Left kidney (tissue), 2 donors: ENCODE results near the gene INTS4. TPM values are rescaled to one million over a fixed set of nuclear protein-coding genes. Genes with fewer than 3 reads are reported as not detected.
A peak's percentile ranks its signal among the peaks of the same experiment; 100 is the strongest.
"Not testable (repeated sequence)": the region's sequence is repeated elsewhere in the genome, so short reads cannot be mapped to it uniquely, and the experiment has no call there.

Source experiments
- DNase-seq: peaks from one replicate; pipeline ENCODE4 v3.0.0-alpha.2; 2013
- polyA plus RNA-seq: library from polyadenylated mRNA; unstranded; fragments of 120-200 nt; gene quantifications from one replicate; pipeline ENCODE4 v1.2.1, GENCODE V29; 2013; ENCODE audit not compliant: insufficient read length

Gene INTS4
- polyA plus RNA-seq, 1 donor: 53.6 TPM

DNA sequence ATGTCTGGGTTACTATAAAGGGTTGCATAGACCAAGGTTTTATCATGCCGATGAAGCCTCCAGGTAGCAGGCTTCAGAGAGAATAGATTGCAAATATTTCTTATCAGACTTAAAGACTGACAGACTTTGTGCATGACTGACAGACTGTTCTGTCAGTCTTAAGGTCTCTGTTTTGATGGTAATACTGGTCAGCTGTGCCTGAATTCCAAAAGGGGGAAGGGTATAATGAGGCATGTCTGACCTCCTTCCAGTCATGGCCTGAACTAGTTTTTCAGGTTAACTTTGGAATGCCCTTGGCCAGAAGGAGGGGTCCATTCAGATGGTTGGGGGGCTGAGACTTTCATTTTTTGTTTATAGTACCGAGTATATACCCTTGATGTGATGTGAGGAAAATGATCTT lies 33.3 kb upstream of the INTS4 start:
- DNase-seq: no peak

DNA sequence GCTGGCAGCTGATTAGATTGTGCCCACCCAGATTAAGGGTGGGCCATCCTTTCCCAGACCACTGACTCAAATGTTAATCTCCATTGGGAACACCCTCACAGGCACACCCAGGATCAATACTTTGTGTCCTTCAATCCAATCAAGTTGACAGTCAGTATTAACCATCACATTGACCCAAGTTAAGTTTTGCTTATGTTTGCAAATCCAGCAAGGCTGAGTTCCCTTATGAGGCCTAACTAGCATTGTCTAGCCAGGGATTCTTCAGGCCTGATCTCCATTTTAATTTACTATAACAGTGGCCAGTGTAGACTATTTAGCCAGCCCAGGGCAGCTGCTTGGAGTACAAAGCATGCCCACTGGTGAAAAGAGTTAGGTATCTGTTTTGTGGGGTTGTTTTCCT lies 30.9 kb upstream of the INTS4 start:
- DNase-seq: no peak

DNA sequence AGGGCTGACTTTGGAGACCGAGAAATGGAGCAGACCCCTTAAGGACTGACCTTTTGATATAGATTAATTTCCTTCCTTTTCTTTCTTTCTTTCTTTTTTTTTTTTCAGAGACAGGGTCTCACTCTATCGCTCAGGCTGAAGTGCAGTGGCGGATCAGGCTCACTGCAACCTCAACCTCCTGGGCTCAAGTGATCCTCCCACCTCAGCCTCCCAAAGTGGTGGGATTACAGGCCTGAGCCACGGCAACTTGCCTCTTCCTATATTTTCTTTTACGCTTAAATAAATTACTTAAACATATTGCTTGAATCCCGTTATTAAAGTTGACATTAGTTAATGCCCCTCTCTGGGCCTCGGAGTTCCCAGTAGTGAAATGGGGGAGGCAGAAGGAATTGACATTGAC lies 29.0 kb upstream of the INTS4 start:
- DNase-seq: no peak

GRCh38 chr11:78022397-78023396 lies 28.2 kb upstream of the INTS4 start, which contains the start of gene KCTD14:
TSS of gene KCTD14 (minus strand) at chr11:78023276. CDS start at chr11:78023249, 27 bp downstream.
- DNase-seq: peak; percentile 60

GRCh38 chr11:78021611-78022010 lies 27.1 kb upstream of the INTS4 start:
- DNase-seq: no peak

GRCh38 chr11:78020246-78020645 lies 25.8 kb upstream of the INTS4 start:
- DNase-seq: peak; percentile 31

DNA sequence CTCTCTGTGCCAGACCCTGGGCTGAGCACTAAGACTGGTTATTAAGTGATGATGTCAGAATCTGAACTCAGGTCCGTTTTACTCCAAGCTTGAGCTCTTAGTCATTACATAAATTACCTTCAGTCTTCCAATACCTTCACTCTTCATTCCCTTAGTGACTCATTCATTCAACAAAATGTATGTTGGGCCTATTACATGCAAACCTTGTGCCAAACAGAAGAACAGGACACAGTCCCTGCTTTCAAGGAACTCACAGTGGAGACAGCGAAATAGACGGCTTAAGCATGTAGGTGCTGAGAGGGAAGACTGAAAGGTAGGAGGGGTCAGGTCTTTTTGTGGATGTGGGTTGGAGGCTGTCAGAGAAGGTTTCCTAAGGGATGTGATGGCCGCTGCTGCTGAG lies 25.3 kb upstream of the INTS4 start:
- DNase-seq: no peak

GRCh38 chr11:78015878-78016277 lies 21.4 kb upstream of the INTS4 start:
- DNase-seq: no peak

DNA sequence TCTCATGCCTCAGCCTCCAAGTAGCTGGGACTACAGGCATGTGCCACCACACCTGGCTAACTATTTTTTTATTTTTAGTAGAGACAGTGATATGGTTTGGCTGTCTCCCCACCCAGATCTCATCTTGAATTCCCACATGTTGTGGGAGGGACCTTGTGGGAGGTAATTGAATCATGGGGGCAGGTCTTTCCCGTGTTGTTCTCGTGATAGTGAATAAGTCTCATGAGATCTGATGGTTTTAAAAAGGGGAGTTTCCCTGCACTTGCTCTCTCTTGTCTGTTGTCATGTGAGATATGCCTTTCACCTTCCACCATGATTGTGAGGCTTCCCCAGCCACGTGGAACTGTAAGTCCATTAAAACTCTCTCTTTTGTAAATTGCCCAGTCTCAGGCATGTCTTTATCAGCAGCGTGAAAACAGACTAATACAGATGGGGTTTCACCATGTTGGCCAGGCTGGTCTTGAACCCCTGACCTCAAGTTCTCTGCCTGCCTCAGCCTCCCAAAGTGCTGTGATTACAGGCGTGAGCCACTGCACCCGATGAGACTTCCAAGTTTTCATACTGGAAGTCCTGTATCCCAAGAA lies 20.6 kb upstream of the INTS4 start:
- DNase-seq: not testable (repeated sequence)

GRCh38 chr11:78011301-78011700 lies 16.8 kb upstream of the INTS4 start:
- no peak for DNase-seq

DNA sequence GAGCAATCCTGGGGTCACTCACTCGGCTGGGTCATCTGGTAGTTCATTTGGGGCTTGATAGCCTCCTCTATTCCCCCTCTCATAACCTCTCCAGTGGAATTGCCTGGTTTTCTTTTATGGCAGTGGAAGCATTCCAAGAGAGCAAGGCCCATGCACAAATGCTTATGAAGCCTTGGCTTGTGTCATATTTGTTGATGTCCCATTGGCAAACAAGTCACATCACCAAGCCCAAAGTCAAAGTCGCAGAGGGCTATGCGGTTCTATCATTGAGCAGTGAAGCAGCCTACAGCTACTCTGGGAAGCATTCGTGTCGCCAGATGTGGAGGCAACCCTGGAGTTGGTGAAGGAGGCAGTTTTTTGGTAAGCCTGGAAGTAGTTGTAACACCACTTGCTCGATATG lies 16.3 kb upstream of the INTS4 start:
- DNase-seq: no peak

GRCh38 chr11:78010304-78010703 lies 15.8 kb upstream of the INTS4 start:
- no peak for DNase-seq

DNA sequence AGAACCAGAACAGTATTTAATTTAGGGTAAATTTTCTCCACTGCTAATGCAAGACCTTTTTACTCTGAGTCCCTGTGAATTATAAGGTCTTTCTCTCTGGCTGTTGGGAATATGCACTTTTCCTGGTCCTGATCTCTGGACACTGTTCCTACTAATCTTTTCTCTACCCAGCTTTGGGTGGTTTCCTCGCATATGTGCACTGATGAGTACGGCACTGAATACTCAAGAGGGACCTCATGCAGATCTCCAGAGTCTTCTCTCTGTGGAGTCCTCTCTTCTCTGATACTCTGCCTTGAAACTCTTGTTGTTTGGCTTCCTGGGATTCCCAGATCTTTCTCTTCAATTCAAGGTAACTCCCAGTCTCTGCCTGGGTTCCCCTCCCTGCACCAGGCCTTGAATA lies 14.6 kb upstream of the INTS4 start:
- no peak for DNase-seq

DNA sequence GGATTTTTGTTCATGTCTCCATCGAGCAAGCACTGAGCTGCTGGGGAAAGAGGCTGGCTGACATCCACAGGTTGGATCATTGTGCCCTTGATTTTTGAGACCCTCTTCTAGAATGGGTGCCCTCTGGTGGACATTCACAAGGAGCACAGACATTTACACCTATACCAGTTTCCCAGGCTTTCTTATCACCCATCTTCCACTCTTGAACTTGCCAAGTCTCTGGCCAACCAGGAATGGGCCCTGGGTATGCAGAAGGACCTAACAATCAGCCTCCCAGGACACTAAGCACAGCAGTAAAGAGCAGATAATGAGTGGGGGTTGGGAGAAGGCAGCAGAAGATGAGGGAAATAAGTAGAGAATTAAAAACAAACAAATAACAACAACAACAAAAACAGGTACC lies 5.7 kb upstream of the INTS4 start:
- no peak for DNase-seq

- DNase-seq: no peak
Observed at GRCh38 chr11:77999446-78000030, 5.1 kb upstream of the INTS4 start.

DNA sequence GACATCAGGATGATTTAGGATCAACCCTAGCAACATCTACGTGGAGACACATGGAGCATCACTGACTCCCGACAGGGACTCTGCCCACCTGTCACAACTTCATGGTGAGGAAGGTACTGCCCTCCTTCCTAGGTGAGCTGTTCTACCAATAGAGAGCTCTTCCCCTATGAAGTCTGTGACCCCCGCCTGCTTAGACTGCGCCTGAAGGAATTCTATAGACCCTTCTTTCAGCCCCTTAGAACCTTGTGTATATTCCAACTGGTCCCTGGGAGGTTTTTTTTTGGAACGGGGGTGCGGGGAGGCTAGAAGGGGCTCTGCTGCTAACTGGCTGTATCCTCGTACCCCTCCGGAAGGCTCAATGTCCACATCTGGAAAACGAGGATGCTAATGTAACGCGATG lies 566 bp downstream of the INTS4 start:
- DNase-seq: no peak

- DNase-seq: no peak
Observed at GRCh38 chr11:77990981-77991380, 3.5 kb downstream of the INTS4 start.

DNA sequence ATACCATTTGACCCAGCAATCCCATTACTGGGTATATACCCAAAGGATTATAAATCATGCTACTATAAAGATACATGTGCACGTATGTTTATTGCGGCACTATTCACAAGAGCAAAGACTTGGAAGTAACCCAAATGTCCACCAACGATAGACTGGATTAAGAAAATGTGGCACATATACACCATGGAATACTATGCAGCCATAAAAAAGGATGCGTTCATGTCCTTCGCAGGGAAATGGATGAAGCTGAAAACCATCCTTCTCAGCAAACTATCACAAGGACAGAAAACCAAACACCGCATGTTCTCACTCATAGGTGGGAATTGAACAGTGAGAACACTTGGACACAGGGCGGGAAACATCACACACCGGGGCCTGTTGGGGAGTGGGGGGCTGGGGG lies 8.0 kb downstream of the INTS4 start:
- not testable (repeated sequence) for DNase-seq

GRCh38 chr11:77981346-77981947 lies 13.0 kb downstream of the INTS4 start:
- no peak for DNase-seq

GRCh38 chr11:77968337-77968736 lies 26.1 kb downstream of the INTS4 start:
- DNase-seq: no peak

DNA sequence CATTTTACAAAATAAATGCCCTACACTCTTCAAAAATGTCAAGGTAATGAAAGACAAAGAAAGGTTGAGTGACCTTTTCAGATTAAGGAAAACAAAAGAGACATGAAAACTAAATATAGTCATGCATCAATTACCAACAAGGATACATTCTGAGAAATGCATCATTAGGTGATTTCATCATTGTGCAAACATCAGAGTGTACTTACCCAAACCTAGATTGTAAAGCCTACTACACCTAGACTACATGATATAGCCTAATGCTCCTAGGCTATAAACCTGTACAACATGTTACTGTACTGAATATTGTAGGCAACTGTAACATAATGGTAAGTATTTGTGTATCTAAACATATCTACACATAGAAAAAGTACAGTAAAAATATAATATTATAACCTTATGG lies 26.7 kb downstream of the INTS4 start:
- DNase-seq: no peak

DNA sequence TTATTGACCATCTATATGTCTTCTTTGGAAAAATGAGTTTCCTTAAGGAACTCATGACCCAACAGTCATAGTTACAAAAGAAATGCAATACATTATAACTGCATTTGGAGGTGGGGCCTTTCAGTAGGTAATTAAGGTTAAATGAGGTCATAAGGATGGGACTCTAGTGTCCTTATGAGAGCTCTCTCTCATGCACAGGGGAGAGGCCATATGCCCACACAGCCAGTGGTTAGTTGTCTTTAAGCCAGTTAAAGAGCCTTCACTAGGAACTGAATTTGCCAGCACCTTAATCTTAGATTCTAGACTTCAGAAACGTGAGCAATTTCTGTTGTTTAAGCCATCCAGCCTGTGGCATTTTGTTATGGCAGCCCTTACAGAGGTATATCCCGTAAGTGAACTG lies 27.3 kb downstream of the INTS4 start:
- no peak for DNase-seq

GRCh38 chr11:77966338-77966737 lies 28.1 kb downstream of the INTS4 start:
- DNase-seq: no peak
